ENCODE results near the gene SFPQ.
"Not testable (repeated sequence)": the region's sequence is repeated elsewhere in the genome, so short reads cannot be mapped to it uniquely, and the experiment has no call there.

Gene SFPQ

DNA sequence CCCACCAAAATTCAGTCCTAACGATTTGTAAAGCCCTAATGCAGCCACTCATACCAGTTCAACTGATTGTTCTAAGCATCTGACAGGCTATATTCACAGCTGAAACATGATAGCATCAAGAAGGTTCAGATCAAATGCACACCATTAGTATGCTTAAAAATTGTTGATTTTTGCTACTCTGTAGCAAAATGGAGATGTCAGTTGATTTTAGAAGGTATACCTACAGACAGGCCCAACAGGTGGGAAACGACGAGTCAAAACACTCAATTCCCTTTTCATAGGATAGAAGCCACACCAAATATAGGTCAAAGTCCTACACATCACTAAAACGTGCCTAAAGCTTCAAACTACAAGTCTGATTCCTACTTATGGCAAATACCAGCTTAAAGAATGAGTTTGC, 6.7 kb downstream of the SFPQ start:
- no peak for DNase-seq

GRCh38 chr1:35185200-35185599, 7.7 kb downstream of the SFPQ start:
- no peak for DNase-seq

- no peak for DNase-seq
Observed at GRCh38 chr1:35184495-35185199, 8.3 kb downstream of the SFPQ start.

DNA sequence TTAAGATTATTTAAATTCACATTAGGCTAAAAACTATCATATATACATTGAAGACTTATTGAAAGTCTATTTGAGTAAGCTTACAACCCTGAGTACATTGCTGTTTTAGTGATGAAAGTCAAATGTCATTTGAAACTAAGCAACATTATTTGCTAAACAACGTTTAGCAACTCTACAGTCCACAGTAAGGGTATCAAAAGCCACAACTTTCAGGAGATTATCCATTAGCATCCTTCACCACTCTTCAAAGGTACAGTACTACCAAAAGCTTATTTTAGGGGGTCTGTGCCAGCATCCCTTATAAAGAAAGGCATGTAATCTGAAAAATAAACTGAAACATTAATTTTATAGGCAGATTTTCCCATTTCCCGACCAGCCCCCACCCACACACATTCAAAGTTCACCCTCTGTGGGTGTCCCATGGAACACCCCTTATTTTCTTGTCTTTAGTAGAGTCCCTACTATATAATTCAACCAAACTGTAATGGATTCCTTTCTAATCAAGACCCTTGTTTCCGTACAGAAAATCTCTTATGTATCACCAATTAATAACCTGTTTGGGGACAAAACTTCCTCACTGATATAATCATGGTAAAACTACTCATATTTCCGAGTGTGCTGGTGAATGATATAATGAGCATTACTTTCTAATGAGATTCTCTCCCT, 11.0 kb downstream of the SFPQ start:
- DNase-seq: no peak

- no peak for DNase-seq
Observed at GRCh38 chr1:35180776-35181374, 12.1 kb downstream of the SFPQ start.

DNA sequence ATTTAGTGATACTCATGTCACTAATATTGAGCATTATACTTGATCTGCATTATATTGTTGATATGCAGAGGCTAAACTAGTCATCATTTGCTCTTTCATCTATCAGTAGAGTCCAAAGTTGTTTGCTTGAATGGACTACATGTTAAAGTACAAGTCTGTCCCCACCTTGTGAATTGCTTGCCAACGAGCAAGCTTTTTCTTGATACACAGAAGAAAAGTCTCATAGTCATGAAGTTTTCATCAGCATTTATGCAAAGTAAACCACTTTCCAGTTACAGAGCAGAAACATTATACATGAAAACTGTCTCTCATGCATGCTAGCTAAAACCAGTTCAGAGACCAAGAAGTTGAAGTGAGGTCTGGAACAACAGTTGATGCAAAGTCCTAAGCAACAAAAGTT, 13.0 kb downstream of the SFPQ start:
- no peak for DNase-seq

- no peak for DNase-seq
Observed at GRCh38 chr1:35178874-35179380, 14.0 kb downstream of the SFPQ start.

GRCh38 chr1:35178295-35178695, 14.7 kb downstream of the SFPQ start:
- no peak for DNase-seq

- DNase-seq: no peak
Observed at GRCh38 chr1:35177237-35177786, 15.6 kb downstream of the SFPQ start.

DNA sequence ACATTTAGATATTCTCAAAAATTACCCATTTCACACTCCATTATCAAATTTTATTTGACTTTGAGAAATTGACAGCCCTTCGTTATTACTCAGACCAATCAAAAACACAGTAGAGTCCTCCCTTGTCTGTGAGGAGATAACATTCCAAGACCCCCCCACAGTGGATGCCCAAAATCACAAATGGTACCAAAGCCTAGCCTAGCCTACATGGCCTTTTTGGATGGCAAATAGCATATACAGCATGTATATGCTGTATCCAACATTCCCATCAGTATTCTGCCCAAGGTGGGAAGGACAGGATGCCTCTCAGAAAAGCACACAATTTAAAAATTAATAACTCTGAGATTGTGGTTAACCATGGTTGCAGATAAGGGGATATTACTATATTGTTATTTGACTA, 17.3 kb downstream of the SFPQ start:
- DNase-seq: no peak

- no peak for DNase-seq
Observed at GRCh38 chr1:35175098-35175576, 17.8 kb downstream of the SFPQ start.

GRCh38 chr1:35173909-35174540, 18.9 kb downstream of the SFPQ start:
- DNase-seq: no peak

DNA sequence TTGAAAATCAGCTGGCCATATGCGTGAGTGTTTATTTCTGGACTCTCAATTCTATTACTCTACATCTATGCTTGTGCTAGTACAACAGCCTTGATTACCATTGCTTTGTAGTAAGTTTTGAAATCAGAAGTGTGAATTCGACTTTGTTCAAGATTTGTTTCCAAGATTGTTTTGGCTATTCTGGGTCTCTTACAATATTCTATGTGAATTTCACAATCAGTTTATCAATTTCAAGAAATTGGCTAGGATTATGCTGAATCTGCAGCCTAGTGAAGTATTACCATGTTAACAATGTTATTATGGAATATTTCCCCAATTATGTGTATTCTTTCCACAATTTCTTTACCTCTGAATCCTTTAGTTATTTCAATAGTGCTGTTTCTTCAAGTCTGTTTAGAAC, 19.5 kb downstream of the SFPQ start:
- DNase-seq: no peak

DNA sequence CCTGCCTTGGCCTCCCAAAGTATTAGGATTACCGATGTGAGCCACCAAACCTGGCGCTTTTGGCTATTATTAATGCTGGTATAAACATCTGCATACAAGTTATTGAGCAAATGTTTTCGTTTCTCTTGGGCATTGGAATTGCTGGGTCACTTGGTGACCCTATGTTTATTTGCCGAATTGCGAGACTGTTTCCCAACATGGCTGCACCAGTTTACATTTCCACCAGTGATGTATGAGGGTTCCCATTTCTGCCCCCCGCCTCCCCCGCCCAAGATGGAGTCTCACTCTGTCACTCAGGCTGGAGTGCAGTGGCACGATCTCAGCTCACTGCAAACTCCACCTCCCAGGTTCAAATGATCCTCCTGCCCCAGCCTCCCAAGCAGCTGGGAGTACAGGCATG, 20.9 kb downstream of the SFPQ start:
- no peak for DNase-seq

- DNase-seq: no peak
Observed at GRCh38 chr1:35171579-35171978, 21.4 kb downstream of the SFPQ start.

GRCh38 chr1:35164893-35165292, 28.1 kb downstream of the SFPQ start:
- DNase-seq: no peak

DNA sequence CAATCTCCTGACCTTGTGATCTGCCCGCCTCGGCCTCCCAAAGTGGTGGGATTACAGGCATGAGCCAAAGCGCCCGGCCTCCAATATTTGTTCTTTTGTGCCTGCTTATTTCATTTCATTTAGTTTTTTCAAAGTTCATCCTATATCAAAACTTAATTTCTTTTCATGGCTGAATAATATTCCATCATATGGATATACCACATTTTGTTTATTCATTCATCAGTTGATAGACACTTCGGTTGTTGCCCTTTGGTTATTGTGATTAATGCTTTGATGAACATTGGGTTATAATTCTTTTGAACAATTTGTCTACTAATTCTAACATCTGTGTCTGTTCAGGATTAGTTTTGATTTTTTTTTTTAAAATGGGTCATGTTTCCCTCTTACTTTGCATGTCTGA, 41.7 kb downstream of the SFPQ start:
- no peak for DNase-seq

DNA sequence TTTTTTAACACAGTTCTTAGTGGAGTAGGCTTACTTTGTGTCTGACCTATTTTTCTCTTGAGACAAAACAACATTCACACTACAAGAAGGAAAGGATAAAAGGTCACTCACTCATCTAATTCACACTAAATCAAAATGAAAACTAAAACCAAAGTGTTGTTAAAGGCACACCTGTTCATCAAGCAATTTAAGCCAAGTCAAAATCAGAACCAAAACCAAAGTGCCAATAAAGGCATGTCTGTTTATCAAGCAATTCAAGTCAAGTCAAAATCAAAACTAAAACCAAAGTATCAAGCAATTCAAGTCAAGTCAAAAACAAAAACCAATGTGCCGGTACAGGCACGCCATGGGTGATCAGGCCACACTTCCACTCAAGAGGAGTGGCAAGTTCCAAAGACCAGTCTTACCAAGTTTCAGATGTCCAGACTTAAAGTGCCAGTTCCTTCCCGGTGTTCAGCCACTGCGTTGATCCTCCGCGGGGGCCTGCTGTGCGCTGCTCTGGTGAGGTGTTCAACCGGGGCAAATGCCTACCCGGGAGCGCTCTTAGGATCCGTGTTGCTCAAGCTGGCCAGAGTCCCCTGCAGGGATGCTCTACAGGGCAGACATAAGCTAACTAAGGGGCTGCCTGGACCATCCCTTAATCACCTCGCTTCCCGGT, 46.9 kb downstream of the SFPQ start:
- DNase-seq: not testable (repeated sequence)

DNA sequence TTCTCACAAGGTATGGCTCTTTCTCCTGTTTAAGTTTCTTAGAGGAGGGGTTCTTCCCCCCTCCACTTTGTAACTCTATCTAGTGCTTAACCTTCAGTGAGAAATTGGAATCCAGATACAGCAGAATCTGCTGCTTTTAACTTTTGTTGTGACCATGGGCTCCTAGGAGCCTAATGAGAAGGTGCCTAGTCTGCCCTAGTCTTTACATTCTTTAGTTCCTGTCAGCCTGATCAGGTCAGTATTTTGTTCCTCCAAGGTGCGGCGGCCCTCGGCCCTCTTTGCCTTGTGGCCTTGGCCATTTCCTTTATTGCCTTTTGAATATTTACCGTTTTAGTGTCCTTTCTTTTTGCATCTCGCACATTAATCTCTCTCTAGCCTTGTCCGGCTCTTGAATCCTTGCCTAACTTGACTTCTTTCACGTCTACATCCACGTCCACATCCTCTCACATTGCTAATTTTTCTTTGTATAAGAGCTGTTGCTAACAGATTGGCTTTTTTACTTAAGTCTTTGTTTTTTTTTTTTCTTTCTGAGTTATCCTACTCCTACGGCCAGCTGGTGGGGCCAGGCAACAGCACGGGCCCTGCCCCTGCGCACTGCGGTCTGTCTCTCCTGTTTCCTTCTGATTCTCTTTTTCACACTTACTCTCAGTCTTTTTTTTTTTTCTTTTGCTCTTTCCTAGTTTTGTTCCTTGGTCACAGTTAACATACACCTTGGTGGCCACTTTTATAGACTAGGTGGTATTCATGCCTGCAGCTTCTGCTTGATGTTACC, 49.0 kb downstream of the SFPQ start:
- DNase-seq: no peak

DNA sequence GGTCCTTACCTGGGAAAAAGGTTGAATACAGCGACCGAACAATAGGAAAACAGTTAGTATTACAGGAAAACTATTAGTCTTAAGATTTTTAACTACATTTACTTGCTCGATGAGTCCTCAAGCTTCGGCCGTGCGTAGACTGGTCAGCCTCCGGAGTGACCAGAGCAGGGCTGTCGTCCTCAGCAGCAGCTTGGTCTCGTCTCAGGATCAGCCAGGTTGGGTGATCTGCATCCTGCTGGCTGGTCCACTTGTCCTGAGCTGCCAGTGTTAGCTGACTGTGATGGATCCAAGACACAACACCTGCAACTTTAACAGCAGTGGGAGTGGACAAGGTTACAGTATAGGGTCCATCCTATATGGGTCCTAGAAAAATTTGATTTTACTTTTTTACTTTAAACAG, 50.2 kb downstream of the SFPQ start:
- not testable (repeated sequence) for DNase-seq

DNA sequence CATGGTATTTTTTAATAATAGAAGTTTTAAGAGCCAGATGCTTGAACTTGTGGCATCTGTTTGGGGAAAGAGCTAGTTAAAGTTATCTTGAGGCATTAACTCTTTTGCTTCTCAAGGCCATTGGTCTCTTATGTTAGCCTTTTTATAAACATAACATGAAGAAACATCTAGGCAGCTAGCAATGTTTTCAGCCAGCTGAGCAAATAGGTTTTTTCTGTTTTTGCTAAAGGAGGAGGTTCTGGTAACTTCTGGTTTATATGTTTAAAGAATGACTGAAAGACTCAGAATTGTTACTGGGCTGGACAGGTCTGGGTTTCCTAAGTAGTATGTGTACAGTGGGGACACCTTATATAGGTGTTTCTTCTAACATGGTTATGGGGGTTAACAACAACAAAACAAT, 50.7 kb downstream of the SFPQ start:
- not testable (repeated sequence) for DNase-seq

DNA sequence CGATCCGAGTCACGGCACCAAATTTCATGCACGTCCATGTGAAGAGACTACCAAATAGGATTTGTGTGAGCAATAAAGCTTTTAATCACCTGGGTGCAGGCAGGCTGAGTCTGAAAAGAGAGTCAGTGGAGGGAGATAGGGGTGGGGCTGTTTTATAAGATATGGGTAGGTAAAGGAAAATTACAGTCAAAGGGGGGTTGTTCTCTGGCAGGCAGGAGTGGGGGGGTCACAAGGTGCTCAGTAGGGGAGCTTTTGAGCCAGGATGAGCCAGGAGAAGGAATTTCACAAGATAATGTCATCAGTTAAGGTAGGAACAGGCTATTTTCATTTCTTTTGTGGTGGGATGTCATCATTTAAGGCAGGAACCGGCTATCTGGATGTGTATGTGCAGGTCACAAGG, 55.4 kb downstream of the SFPQ start:
- not testable (repeated sequence) for DNase-seq
